Gastrocnemius medialis (tissue), 4 donors: ENCODE results near the gene GOLGA6L1.
"Not testable (repeated sequence)": the region's sequence is repeated elsewhere in the genome, so short reads cannot be mapped to it uniquely, and the experiment has no call there.

Experiments used
- POLR2A ChIP-seq, 2 donors: fragments of 450-650 bp; IDR thresholded peaks; one replicate each; pipeline ENCODE4 v1.6.1; 2017; ENCODE audit warnings: antibody characterized with exemption in 2 of 2, mild to moderate bottlenecking in 2 of 2, moderate library complexity in 2 of 2
- TF ChIP-seq, protein P1 (sequence below), 5 experiments: fragments of 450-650 bp in 3 of 5; fragments of 200-600 bp in 2 of 5; sonication (generic) in 2 of 5; IDR thresholded peaks in 4 of 5; conservative IDR thresholded peaks in 1 of 5; 1 replicate in 4 of 5; 2 replicates in 1 of 5; pipeline ENCODE4 v1.5.1; 2016 to 2019; ENCODE audit warnings: antibody characterized with exemption in 5 of 5, mild to moderate bottlenecking in 3 of 5, moderate library complexity in 3 of 5

GRCh38 chr15:23081996-23082737 is 54.5 kb downstream of the GOLGA6L1 start:
- TF ChIP-seq, protein P1, sequence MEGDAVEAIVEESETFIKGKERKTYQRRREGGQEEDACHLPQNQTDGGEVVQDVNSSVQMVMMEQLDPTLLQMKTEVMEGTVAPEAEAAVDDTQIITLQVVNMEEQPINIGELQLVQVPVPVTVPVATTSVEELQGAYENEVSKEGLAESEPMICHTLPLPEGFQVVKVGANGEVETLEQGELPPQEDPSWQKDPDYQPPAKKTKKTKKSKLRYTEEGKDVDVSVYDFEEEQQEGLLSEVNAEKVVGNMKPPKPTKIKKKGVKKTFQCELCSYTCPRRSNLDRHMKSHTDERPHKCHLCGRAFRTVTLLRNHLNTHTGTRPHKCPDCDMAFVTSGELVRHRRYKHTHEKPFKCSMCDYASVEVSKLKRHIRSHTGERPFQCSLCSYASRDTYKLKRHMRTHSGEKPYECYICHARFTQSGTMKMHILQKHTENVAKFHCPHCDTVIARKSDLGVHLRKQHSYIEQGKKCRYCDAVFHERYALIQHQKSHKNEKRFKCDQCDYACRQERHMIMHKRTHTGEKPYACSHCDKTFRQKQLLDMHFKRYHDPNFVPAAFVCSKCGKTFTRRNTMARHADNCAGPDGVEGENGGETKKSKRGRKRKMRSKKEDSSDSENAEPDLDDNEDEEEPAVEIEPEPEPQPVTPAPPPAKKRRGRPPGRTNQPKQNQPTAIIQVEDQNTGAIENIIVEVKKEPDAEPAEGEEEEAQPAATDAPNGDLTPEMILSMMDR (IDR thresholded peaks at IDR 0.05 in 4 of 5, conservative IDR thresholded peaks at IDR 0.05 in 1 of 5): not testable (repeated sequence)
- TF ChIP-seq POLR2A (IDR thresholded peaks at IDR 0.05): not testable (repeated sequence)
